Stimulated activated effector memory CD8-positive, alpha-beta T cell treated with anti-CD3 and anti-CD28 coated beads, Interleukin-12 subunit alpha, Interleukin-12 subunit beta, amount 100 ng/mL, for 72 hours (primary cell): Measurements from ENCODE around the gene KRT7.

Experiments
- ATAC-seq: fragments of 150-1000 bp; cut with Tn5 transposase; 2 replicates; pipeline ENCODE4 v1.10.0; 2021
- DNase-seq, 2 donors: peaks; one replicate each; pipeline ENCODE4 v3.0.0; 2021 to 2022; ENCODE audit warnings: low spot score in 2 of 2
- H3K27ac Mint-ChIP-seq: one replicate; pipeline ENCODE4 v1.8.0; 2022; ENCODE audit warnings: mild to moderate bottlenecking, mixed read lengths
- H3K36me3 Mint-ChIP-seq: one replicate; pipeline ENCODE4 v1.8.0; 2022; ENCODE audit warnings: mild to moderate bottlenecking, mixed read lengths
- H3K4me1 Mint-ChIP-seq: one replicate; pipeline ENCODE4 v1.8.0; 2022; ENCODE audit warnings: mixed read lengths
- H3K4me3 Mint-ChIP-seq: one replicate; pipeline ENCODE4 v1.8.0; 2022; ENCODE audit warnings: mild to moderate bottlenecking, mixed read lengths
- H3K9me3 Mint-ChIP-seq: one replicate; pipeline ENCODE4 v1.8.0; 2022; ENCODE audit warnings: mixed read lengths

The KRT7 gene

GRCh38 chr12:52293926-52294325 is 60.9 kb downstream of the KRT7 start:
- Mint-ChIP-seq H3K4me1 (no peaks in the 10 kb centered on the region), H3K9me3 (no peaks in the 10 kb centered on the region), H3K36me3 (no peaks in the 10 kb centered on the region), H3K27ac (no peak overlapping the region), H3K4me3 (no peak overlapping the region)
- no peak for ATAC-seq
- no peak for DNase-seq

- ATAC-seq, result no peak
- Mint-ChIP-seq H3K27ac (no peak overlapping the region), H3K4me1 (no peaks in the 10 kb centered on the region), H3K36me3 (no peaks in the 10 kb centered on the region), H3K4me3 (no peak overlapping the region), H3K9me3 (no peaks in the 10 kb centered on the region)
- DNase-seq, result no peak
Measured at GRCh38 chr12:52294803-52295202, 61.8 kb downstream of the KRT7 start.

DNA sequence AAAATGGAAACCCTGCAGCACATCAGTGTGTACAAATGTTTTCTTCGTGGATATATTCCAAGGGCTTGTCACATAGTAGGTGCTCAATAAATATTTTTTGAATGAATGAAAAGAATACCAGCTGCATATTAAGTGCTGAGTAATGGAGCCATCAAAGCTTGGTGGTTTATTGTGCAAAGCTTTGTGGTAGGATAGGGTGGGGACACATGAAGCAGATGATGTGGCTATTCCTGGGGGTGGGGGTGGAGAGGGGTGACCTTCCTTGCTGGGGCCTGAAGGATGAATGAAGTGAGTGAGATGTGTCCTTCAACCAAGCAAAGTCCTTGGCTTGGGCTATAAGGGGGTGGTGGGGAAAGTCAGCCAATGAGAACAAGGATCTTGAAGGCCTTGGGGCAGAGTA is 62.6 kb downstream of the KRT7 start:
- Mint-ChIP-seq H3K4me3 (no peak overlapping the region), H3K9me3 (no peaks in the 10 kb centered on the region), H3K36me3 (no peaks in the 10 kb centered on the region), H3K4me1 (no peaks in the 10 kb centered on the region), H3K27ac (no peak overlapping the region)
- ATAC-seq (no peak), DNase-seq (no peak)

DNA sequence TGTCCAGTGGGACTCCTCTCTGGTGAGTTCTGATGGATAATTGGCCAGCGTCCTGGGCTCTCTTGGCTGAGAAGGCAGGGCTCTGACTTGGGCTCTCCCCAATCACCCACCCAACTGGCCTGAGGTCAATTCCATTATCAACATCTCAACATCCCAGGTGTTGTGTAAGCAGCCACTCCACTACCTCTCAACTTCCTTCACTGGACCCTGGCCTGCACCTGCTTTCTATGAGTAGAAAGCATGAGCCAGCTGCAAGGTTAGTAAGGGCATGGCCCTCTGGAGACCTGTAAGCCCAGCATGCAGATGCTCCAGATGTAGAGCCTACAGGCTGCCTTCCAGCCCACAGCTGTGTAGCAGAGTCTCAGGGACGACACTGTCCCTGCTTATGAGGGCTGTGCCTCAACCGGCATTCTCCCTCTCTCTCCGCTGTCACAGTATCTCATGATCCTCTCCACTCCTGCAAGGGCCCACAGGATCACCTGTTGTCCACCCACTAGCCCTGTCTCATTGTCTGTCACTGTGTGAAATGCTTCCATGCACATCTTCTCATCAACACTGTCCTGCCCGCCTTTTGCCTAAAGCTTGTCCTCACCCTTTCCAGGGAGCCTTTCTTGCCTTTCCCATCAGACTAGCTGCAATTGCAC is 63.7 kb downstream of the KRT7 start:
- Mint-ChIP-seq H3K27ac (no peak overlapping the region), H3K4me1 (no peaks in the 10 kb centered on the region), H3K36me3 (no peaks in the 10 kb centered on the region), H3K9me3 (no peaks in the 10 kb centered on the region), H3K4me3 (no peak overlapping the region)
- DNase-seq (no peak), ATAC-seq (peak; percentile 19)
